Spleen (tissue), 7 donors: ENCODE measurements around the gene CHIA.

Experiments
- POLR2A ChIP-seq, 3 donors: fragments of 450-650 bp; IDR thresholded peaks; one replicate each; pipeline ENCODE4 v1.5.1; 2017; ENCODE audit warnings: antibody characterized with exemption in 3 of 3, mild to moderate bottlenecking in 1 of 3
- POLR2AphosphoS5 ChIP-seq, 3 donors: sonication (generic); formaldehyde crosslinking; IDR thresholded peaks; one replicate each; pipeline ENCODE4 v1.5.1; 2017; ENCODE audit warnings: antibody characterized with exemption in 3 of 3
- TF ChIP-seq, protein P1 (sequence below), 11 experiments: fragments of 200-600 bp in 7 of 11; fragments of 450-650 bp in 4 of 11; sonication (generic) in 4 of 11; IDR thresholded peaks in 8 of 11; conservative IDR thresholded peaks in 3 of 11; 1 replicate in 7 of 11; 2 replicates in 4 of 11; pipeline versions ENCODE4 v1.4.0 to v1.8.0; 2016 to 2021; ENCODE audit warnings: antibody characterized with exemption in 11 of 11, inconsistent platforms in 4 of 11, mild to moderate bottlenecking in 1 of 11
- donor health status: DM: no; HTN: no; CAD: no; lungs with moderate emphysema.
- donor health status: DM: no; HTN: no; CAD: no.
- donor health status: DM: no; HTN: no; CAD: no.

DNA sequence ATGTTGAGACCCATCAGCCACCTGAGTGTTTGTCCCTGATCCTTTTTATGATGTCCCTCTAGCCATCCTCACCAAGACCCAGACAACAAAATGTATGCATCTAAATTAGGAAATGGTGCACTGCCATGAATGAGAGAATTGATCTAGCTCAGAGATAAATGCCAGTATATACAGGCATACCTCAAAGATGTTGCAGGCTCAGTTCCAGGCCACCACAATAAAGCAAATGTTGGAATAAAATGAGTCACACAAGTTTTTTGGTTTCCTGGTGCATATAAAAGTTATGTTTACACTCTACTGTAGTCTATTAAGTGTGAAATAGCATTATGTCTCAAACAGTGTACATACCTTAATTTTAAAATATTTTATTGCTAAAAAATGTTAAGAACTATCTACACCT lies 63.9 kb downstream of the CHIA start:
- TF ChIP-seq, protein P1, sequence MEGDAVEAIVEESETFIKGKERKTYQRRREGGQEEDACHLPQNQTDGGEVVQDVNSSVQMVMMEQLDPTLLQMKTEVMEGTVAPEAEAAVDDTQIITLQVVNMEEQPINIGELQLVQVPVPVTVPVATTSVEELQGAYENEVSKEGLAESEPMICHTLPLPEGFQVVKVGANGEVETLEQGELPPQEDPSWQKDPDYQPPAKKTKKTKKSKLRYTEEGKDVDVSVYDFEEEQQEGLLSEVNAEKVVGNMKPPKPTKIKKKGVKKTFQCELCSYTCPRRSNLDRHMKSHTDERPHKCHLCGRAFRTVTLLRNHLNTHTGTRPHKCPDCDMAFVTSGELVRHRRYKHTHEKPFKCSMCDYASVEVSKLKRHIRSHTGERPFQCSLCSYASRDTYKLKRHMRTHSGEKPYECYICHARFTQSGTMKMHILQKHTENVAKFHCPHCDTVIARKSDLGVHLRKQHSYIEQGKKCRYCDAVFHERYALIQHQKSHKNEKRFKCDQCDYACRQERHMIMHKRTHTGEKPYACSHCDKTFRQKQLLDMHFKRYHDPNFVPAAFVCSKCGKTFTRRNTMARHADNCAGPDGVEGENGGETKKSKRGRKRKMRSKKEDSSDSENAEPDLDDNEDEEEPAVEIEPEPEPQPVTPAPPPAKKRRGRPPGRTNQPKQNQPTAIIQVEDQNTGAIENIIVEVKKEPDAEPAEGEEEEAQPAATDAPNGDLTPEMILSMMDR (IDR thresholded peaks at IDR 0.05 in 8 of 11, conservative IDR thresholded peaks at IDR 0.05 in 3 of 11), result no peak
- TF ChIP-seq POLR2AphosphoS5 (IDR thresholded peaks at IDR 0.05), result no peak
- TF ChIP-seq POLR2A (IDR thresholded peaks at IDR 0.05), result no peak
